Measurements from ENCODE around the gene NR0B2. TPM values are rescaled to one million over a fixed set of nuclear protein-coding genes. Genes with fewer than 3 reads are reported as not detected.

NR0B2 gene
- total and polyA plus RNA-seq, 2 of the 13 experiments (the other 11 are each of a cell fraction or from before 2014, with no cell fraction given), result 72.5 to 133 TPM

DNA sequence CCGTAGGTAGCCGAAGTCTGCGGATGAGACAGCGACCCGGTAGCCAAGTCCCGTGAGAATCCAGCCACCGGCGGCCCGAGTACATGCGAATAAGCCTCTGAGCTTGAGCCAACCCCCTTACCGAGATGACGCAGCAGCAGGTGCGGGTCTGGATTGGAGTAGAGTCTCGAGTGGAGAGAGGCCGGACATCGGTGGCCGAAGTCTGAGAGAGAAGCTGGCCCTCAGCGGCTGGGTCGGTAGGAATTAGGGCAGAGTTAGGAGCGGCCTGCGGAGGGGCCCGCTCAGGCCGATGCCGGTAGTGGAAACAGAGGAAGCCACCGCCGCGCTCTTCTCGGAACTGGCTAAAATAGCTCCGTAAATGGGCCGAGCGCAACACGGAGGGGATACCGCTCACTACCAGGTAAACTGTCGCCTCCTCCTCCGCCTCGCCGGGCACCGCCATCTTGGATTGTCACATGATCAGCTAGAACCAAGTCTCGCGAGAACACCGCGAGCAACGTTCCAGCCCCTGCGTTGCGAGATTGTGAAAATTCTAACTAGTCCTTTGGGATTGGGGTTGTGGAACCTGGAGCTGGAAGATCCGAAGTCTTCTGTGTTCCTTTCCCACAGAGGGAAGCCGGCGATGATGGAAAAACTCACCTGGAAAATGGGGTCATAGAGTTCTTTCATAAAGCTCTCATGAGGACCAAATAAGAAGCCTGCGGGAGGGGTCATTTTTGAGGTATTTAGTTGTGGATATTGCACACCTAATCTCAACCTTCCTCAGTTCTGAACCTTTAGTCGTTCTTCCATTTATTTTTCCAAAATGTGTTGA is 13.6 kb downstream of the NR0B2 start, which contains the start of gene GPATCH3 (continued):
- TF ChIP-seq EED (CRISPR knock-in tag; IDR thresholded peaks at IDR 0.05), result 0 out of 2 replicates have a peak, but pooled peaks have one; percentile 23
- TF ChIP-seq, protein P1, sequence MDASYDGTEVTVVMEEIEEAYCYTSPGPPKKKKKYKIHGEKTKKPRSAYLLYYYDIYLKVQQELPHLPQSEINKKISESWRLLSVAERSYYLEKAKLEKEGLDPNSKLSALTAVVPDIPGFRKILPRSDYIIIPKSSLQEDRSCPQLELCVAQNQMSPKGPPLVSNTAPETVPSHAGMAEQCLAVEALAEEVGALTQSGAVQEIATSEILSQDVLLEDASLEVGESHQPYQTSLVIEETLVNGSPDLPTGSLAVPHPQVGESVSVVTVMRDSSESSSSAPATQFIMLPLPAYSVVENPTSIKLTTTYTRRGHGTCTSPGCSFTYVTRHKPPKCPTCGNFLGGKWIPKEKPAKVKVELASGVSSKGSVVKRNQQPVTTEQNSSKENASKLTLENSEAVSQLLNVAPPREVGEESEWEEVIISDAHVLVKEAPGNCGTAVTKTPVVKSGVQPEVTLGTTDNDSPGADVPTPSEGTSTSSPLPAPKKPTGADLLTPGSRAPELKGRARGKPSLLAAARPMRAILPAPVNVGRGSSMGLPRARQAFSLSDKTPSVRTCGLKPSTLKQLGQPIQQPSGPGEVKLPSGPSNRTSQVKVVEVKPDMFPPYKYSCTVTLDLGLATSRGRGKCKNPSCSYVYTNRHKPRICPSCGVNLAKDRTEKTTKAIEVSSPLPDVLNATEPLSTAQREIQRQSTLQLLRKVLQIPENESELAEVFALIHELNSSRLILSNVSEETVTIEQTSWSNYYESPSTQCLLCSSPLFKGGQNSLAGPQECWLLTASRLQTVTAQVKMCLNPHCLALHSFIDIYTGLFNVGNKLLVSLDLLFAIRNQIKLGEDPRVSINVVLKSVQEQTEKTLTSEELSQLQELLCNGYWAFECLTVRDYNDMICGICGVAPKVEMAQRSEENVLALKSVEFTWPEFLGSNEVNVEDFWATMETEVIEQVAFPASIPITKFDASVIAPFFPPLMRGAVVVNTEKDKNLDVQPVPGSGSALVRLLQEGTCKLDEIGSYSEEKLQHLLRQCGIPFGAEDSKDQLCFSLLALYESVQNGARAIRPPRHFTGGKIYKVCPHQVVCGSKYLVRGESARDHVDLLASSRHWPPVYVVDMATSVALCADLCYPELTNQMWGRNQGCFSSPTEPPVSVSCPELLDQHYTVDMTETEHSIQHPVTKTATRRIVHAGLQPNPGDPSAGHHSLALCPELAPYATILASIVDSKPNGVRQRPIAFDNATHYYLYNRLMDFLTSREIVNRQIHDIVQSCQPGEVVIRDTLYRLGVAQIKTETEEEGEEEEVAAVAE (CRISPR knock-in tag; IDR thresholded peaks at IDR 0.05; ENCODE audit: borderline replicate concordance), result no peak
- TF ChIP-seq SYNCRIP (IDR thresholded peaks at IDR 0.05; ENCODE audit: insufficient read depth, low read depth, low read length), result no peak
- peak; percentile 50; the same call in 1 of the 2 replicates for TF ChIP-seq RAD51 (IDR thresholded peaks at IDR 0.05; ENCODE audit: borderline replicate concordance)
- TF ChIP-seq ZNF569 (CRISPR knock-in tag; IDR thresholded peaks at IDR 0.05; ENCODE audit: borderline replicate concordance), result no peak
- TF ChIP-seq, protein P2, sequence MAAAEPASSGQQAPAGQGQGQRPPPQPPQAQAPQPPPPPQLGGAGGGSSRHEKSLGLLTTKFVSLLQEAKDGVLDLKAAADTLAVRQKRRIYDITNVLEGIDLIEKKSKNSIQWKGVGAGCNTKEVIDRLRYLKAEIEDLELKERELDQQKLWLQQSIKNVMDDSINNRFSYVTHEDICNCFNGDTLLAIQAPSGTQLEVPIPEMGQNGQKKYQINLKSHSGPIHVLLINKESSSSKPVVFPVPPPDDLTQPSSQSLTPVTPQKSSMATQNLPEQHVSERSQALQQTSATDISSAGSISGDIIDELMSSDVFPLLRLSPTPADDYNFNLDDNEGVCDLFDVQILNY (CRISPR knock-in tag; conservative IDR thresholded peaks at IDR 0.05), result no peak
- TF ChIP-seq ZNF563 (CRISPR knock-in tag; IDR thresholded peaks at IDR 0.05), result peak; percentile 75; the same call in 1 of the 2 replicates
- peak; percentile 93 for TF ChIP-seq TEAD3 (CRISPR knock-in tag; optimal IDR thresholded peaks at IDR 0.05; ENCODE audit: borderline replicate concordance)
- TF ChIP-seq JUND (CRISPR knock-in tag; IDR thresholded peaks at IDR 0.05), result no peak
- TF ChIP-seq ATF1 (CRISPR knock-in tag; IDR thresholded peaks at IDR 0.05), result peak; percentile 60; the same call in 1 of the 2 replicates
- TF ChIP-seq, protein P3, sequence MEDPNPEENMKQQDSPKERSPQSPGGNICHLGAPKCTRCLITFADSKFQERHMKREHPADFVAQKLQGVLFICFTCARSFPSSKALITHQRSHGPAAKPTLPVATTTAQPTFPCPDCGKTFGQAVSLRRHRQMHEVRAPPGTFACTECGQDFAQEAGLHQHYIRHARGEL (CRISPR knock-in tag; IDR thresholded peaks at IDR 0.05), result no peak
- TF ChIP-seq SP2 (CRISPR knock-in tag; IDR thresholded peaks at IDR 0.05), result no peak
- TF ChIP-seq CHD2 (IDR thresholded peaks at IDR 0.05; ENCODE audit: low read depth, low read length), result peak; percentile 98
- TF ChIP-seq ZNF431 (CRISPR knock-in tag; IDR thresholded peaks at IDR 0.05; ENCODE audit: borderline replicate concordance, low read depth), result 0 out of 2 replicates have a peak, but pooled peaks have one; percentile 46
- no peak for TF ChIP-seq NBN (conservative IDR thresholded peaks at IDR 0.05)
- peak in 1 of 2 experiments; percentile 82; a peak in 1 of 4 replicates for TF ChIP-seq KLF16 (CRISPR knock-in tag; IDR thresholded peaks at IDR 0.05)
- TF ChIP-seq SKI (IDR thresholded peaks at IDR 0.05; ENCODE audit: partially characterized antibody), result no peak
- TF ChIP-seq, protein P4, sequence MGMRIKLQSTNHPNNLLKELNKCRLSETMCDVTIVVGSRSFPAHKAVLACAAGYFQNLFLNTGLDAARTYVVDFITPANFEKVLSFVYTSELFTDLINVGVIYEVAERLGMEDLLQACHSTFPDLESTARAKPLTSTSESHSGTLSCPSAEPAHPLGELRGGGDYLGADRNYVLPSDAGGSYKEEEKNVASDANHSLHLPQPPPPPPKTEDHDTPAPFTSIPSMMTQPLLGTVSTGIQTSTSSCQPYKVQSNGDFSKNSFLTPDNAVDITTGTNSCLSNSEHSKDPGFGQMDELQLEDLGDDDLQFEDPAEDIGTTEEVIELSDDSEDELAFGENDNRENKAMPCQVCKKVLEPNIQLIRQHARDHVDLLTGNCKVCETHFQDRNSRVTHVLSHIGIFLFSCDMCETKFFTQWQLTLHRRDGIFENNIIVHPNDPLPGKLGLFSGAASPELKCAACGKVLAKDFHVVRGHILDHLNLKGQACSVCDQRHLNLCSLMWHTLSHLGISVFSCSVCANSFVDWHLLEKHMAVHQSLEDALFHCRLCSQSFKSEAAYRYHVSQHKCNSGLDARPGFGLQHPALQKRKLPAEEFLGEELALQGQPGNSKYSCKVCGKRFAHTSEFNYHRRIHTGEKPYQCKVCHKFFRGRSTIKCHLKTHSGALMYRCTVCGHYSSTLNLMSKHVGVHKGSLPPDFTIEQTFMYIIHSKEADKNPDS (CRISPR knock-in tag; IDR thresholded peaks at IDR 0.05), result no peak
- no peak for TF ChIP-seq ZNF282 (IDR thresholded peaks at IDR 0.05; ENCODE audit: partially characterized antibody)
- TF ChIP-seq, protein P5, sequence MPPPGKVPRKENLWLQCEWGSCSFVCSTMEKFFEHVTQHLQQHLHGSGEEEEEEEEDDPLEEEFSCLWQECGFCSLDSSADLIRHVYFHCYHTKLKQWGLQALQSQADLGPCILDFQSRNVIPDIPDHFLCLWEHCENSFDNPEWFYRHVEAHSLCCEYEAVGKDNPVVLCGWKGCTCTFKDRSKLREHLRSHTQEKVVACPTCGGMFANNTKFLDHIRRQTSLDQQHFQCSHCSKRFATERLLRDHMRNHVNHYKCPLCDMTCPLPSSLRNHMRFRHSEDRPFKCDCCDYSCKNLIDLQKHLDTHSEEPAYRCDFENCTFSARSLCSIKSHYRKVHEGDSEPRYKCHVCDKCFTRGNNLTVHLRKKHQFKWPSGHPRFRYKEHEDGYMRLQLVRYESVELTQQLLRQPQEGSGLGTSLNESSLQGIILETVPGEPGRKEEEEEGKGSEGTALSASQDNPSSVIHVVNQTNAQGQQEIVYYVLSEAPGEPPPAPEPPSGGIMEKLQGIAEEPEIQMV (CRISPR knock-in tag; IDR thresholded peaks at IDR 0.05; ENCODE audit: low read depth), result peak; percentile 50; the same call in 1 of the 2 replicates

Measured in HepG2 (cell line).